Trophoblast cell (in vitro differentiated cells and primary cell): ENCODE data around the gene CDYL.

Experiments
- DNase-seq, 2 donors: peaks; one replicate each; pipeline ENCODE4 v3.0.0-alpha.2; 2016
- H2AFZ ChIP-seq: 2 replicates; pipeline ENCODE4 v1.6.1; 2013; ENCODE audit warnings: low read length, moderate library complexity, mild to moderate bottlenecking; ENCODE audit not compliant: insufficient read depth, poor library complexity
- H2AK5ac ChIP-seq: 2 replicates; pipeline ENCODE4 v1.6.1; 2013; ENCODE audit warnings: mild to moderate bottlenecking, low read length
- H2BK120ac ChIP-seq: 2 replicates; pipeline ENCODE4 v1.6.1; 2013; ENCODE audit warnings: low read length, mild to moderate bottlenecking, moderate library complexity; ENCODE audit not compliant: insufficient read depth, poor library complexity
- H2BK12ac ChIP-seq: 2 replicates; pipeline ENCODE4 v1.6.1; 2013; ENCODE audit warnings: mild to moderate bottlenecking, low read length, moderate library complexity
- H2BK5ac ChIP-seq: 2 replicates; pipeline ENCODE4 v1.6.1; 2013; ENCODE audit warnings: low read length, low read depth, moderate library complexity, mild to moderate bottlenecking; ENCODE audit not compliant: poor library complexity
- H3K14ac ChIP-seq: 2 replicates; pipeline ENCODE4 v1.6.1; 2013; ENCODE audit warnings: mild to moderate bottlenecking, low read length
- H3K18ac ChIP-seq: 2 replicates; pipeline ENCODE4 v1.6.1; 2013; ENCODE audit warnings: mild to moderate bottlenecking, low read length
- H3K23ac ChIP-seq: 2 replicates; pipeline ENCODE4 v1.6.1; 2013; ENCODE audit warnings: low read length
- H3K27ac ChIP-seq: 2 replicates; pipeline ENCODE4 v1.5.1; 2013; ENCODE audit warnings: low read depth, mild to moderate bottlenecking, inconsistent platforms, low read length, moderate library complexity
- H3K27me3 ChIP-seq: 2 replicates; pipeline ENCODE4 v1.6.1; 2013; ENCODE audit warnings: inconsistent platforms, mild to moderate bottlenecking, low read length, moderate library complexity; ENCODE audit not compliant: insufficient read depth
- H3K36me3 ChIP-seq, 2 experiments: 1 replicate in 1 of 2; 2 replicates in 1 of 2; pipeline ENCODE4 v1.6.1; 2013; ENCODE audit warnings: low read length in 2 of 2, mild to moderate bottlenecking in 2 of 2, moderate library complexity in 1 of 2; ENCODE audit not compliant: insufficient read depth in 2 of 2, control insufficient read depth in 1 of 2
- H3K4ac ChIP-seq: 2 replicates; pipeline ENCODE4 v1.6.1; 2013; ENCODE audit warnings: low read depth, mild to moderate bottlenecking, low read length, moderate library complexity
- H3K4me1 ChIP-seq, 2 experiments: 1 replicate in 1 of 2; 2 replicates in 1 of 2; pipeline ENCODE4 v1.6.1; 2013; ENCODE audit warnings: low read length in 2 of 2, mild to moderate bottlenecking in 2 of 2, moderate library complexity in 1 of 2; ENCODE audit not compliant: insufficient read depth in 2 of 2, control insufficient read depth in 1 of 2
- H3K4me2 ChIP-seq: 2 replicates; pipeline ENCODE4 v1.6.1; 2013; ENCODE audit warnings: inconsistent platforms, mild to moderate bottlenecking, low read length, moderate library complexity
- H3K4me3 ChIP-seq: 2 replicates; pipeline ENCODE4 v1.5.1; 2013; ENCODE audit warnings: mild to moderate bottlenecking, low read depth, low read length, inconsistent platforms
- H3K79me1 ChIP-seq: one replicate; pipeline ENCODE4 v1.6.1; 2013; ENCODE audit warnings: low read length
- H3K79me2 ChIP-seq: 2 replicates; pipeline ENCODE4 v1.6.1; 2013; ENCODE audit warnings: low read length, mild to moderate bottlenecking; ENCODE audit not compliant: control insufficient read depth, insufficient read depth, poor library complexity
- H3K9ac ChIP-seq: 2 replicates; pipeline ENCODE4 v1.6.1; 2013; ENCODE audit warnings: mild to moderate bottlenecking, low read length
- H3K9me3 ChIP-seq: 2 replicates; pipeline ENCODE4 v1.6.1; 2013; ENCODE audit warnings: low read depth, mild to moderate bottlenecking, control low read depth, inconsistent platforms, low read length; ENCODE audit not compliant: insufficient read depth
- H4K12ac ChIP-seq: 2 replicates; pipeline ENCODE4 v1.6.1; 2013; ENCODE audit warnings: low read depth, mild to moderate bottlenecking, low read length, moderate library complexity
- H4K8ac ChIP-seq: 2 replicates; pipeline ENCODE4 v1.6.1; 2013; ENCODE audit warnings: low read depth, mild to moderate bottlenecking, low read length, moderate library complexity
- H4K91ac ChIP-seq: one replicate; pipeline ENCODE4 v1.6.1; 2013; ENCODE audit warnings: low read depth, mild to moderate bottlenecking, low read length, moderate library complexity
- WGBS: extraction: QIAGEN DNeasy Blood & Tissue Kit; methylation state at CpG from one replicate; pipeline ENCODE4 v1.1.7; 2013; ENCODE audit warnings: missing lambda C conversion rate; ENCODE audit not compliant: insufficient read length, insufficient coverage; ENCODE audit errors: extremely low coverage; 5-methylcytosine and 5-hydroxymethylcytosine counted together

The CDYL gene

GRCh38 chr6:4797587-4797986 lies 21.4 kb downstream of the CDYL start:
- WGBS, result no CpG with 5 or more reads among the region's 2 CpGs
- no peak overlapping the region for H2BK12ac ChIP-seq

GRCh38 chr6:4799912-4800311 lies 23.7 kb downstream of the CDYL start:
- Histone ChIP-seq H2BK120ac (no peak overlapping the region), H3K4ac (no peak overlapping the region), H3K14ac (no peak overlapping the region), H4K91ac (no peak overlapping the region), H3K9ac (no peak overlapping the region), H2BK12ac (no peak overlapping the region), H3K23ac (no peak overlapping the region), H3K79me1 (peaks cover 19% of the 10 kb centered on the region), H2AFZ (no peak overlapping the region), H3K36me3 (peaks cover 0 to 2% of the 10 kb centered on the region in 2 experiments), H3K4me3 (no peak overlapping the region), H3K18ac (no peak overlapping the region), H2AK5ac (no peak overlapping the region), H2BK5ac (no peak overlapping the region), H4K8ac (no peak overlapping the region), H3K27ac (no peak overlapping the region), H3K4me2 (no peak overlapping the region), H3K9me3 (no peaks in the 10 kb centered on the region), H3K4me1 (peaks cover 15 to 25% of the 10 kb centered on the region in 2 experiments), H3K79me2 (peaks cover 16% of the 10 kb centered on the region), H3K27me3 (no peaks in the 10 kb centered on the region), H4K12ac (no peak overlapping the region)
- no peak for DNase-seq
- WGBS, result no CpG with 5 or more reads among the region's 3 CpGs

More at GRCh38 chr6:4797587-4797986, 21.4 kb downstream of the CDYL start:
- H3K23ac ChIP-seq, result no peak overlapping the region
- DNase-seq, result no peak
- no peak overlapping the region for H2BK5ac ChIP-seq
- H2AFZ ChIP-seq, result no peak overlapping the region
- peak overlapping the region; percentile 71 for H3K4ac ChIP-seq
- H2AK5ac ChIP-seq, result no peak overlapping the region
- H3K9me3 ChIP-seq, result no peaks in the 10 kb centered on the region
- no peak overlapping the region for H3K14ac ChIP-seq
- H3K4me1 ChIP-seq, result peaks cover 11 to 22% of the 10 kb centered on the region in 2 experiments
- H3K79me1 ChIP-seq, result peaks cover 10% of the 10 kb centered on the region
- H3K18ac ChIP-seq, result no peak overlapping the region
- no peak overlapping the region for H3K4me2 ChIP-seq
- H4K12ac ChIP-seq, result no peak overlapping the region
- no peak overlapping the region for H2BK120ac ChIP-seq
- peaks cover 27% of the 10 kb centered on the region for H3K79me2 ChIP-seq
- H4K8ac ChIP-seq, result no peak overlapping the region
- H4K91ac ChIP-seq, result no peak overlapping the region
- no peak overlapping the region for H3K27ac ChIP-seq
- H3K36me3 ChIP-seq, result peaks cover 0 to 2% of the 10 kb centered on the region in 2 experiments
- H3K9ac ChIP-seq, result no peak overlapping the region
- no peaks in the 10 kb centered on the region for H3K27me3 ChIP-seq
- no peak overlapping the region for H3K4me3 ChIP-seq

GRCh38 chr6:4800662-4801061 lies 24.5 kb downstream of the CDYL start:
- no peak overlapping the region for H2BK120ac ChIP-seq
- WGBS, result no CpG with 5 or more reads among the region's 3 CpGs
- H3K14ac ChIP-seq, result no peak overlapping the region
- H3K27me3 ChIP-seq, result no peaks in the 10 kb centered on the region
- H4K12ac ChIP-seq, result no peak overlapping the region
- no peak overlapping the region for H3K23ac ChIP-seq
- DNase-seq, result no peak
- peaks cover 21% of the 10 kb centered on the region for H3K79me1 ChIP-seq
- H3K4me3 ChIP-seq, result no peak overlapping the region
- no peak overlapping the region for H3K9ac ChIP-seq
- H3K9me3 ChIP-seq, result no peaks in the 10 kb centered on the region
- H2BK5ac ChIP-seq, result no peak overlapping the region
- H3K4me1 ChIP-seq, result peaks cover 19 to 28% of the 10 kb centered on the region in 2 experiments
- H3K4me2 ChIP-seq, result no peak overlapping the region
- no peak overlapping the region for H3K27ac ChIP-seq
- no peak overlapping the region for H3K18ac ChIP-seq
- H2AFZ ChIP-seq, result no peak overlapping the region
- H3K36me3 ChIP-seq, result peaks cover 0 to 4% of the 10 kb centered on the region in 2 experiments
- H3K79me2 ChIP-seq, result peaks cover 20% of the 10 kb centered on the region
- no peak overlapping the region for H4K8ac ChIP-seq
- H2BK12ac ChIP-seq, result no peak overlapping the region
- no peak overlapping the region for H2AK5ac ChIP-seq
- H4K91ac ChIP-seq, result no peak overlapping the region
- H3K4ac ChIP-seq, result no peak overlapping the region

GRCh38 chr6:4801491-4802110 lies 25.4 kb downstream of the CDYL start:
- peaks cover 26% of the 10 kb centered on the region for H3K79me2 ChIP-seq
- WGBS, result no CpG with 5 or more reads among the region's 3 CpGs
- H2AK5ac ChIP-seq, result no peak overlapping the region
- no peak overlapping the region for H4K8ac ChIP-seq
- peak overlapping the region; percentile 44 for H2BK5ac ChIP-seq
- no peak overlapping the region for H4K91ac ChIP-seq
- no peak overlapping the region for H2BK120ac ChIP-seq
- peak overlapping the region; percentile 45 for H3K27ac ChIP-seq
- H3K4ac ChIP-seq, result peak overlapping the region; percentile 97
- peaks cover 24 to 33% of the 10 kb centered on the region in 2 experiments for H3K4me1 ChIP-seq
- peaks cover 3 to 4% of the 10 kb centered on the region in 2 experiments for H3K36me3 ChIP-seq
- H3K27me3 ChIP-seq, result no peaks in the 10 kb centered on the region
- no peak overlapping the region for H3K14ac ChIP-seq
- peak overlapping the region; percentile 43 for H2BK12ac ChIP-seq
- H3K4me3 ChIP-seq, result no peak overlapping the region
- H3K9me3 ChIP-seq, result no peaks in the 10 kb centered on the region
- no peak for DNase-seq
- H3K79me1 ChIP-seq, result peaks cover 24% of the 10 kb centered on the region
- peak overlapping the region; percentile 48 for H3K18ac ChIP-seq
- H3K9ac ChIP-seq, result no peak overlapping the region
- H3K23ac ChIP-seq, result no peak overlapping the region
- no peak overlapping the region for H3K4me2 ChIP-seq
- H2AFZ ChIP-seq, result no peak overlapping the region
- no peak overlapping the region for H4K12ac ChIP-seq
